ENCODE data around the gene KIF16B. TPM values are rescaled to one million over a fixed set of nuclear protein-coding genes. Genes with fewer than 3 reads are reported as not detected.

The KIF16B gene
- total RNA-seq, 1 donor from 2014 or later: 7.0 TPM

DNA sequence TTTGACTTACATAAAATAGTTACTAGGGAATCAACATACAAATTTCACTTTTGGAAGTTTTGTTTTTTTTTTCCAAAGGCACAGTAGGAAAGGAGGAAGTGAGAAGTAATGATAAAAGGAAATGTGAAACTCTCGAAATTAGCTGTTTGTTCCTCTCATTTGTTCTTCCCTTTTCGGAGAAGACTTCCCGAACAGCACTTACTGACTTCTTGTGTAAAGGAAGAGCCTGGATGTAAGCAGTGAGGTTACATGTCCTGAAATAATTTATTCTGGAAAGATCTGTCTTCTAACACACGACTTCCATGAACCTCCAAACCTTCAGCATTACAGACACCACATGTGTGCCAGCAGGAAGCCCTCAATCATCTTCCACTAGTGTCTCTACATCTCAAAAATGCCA lies 59.1 kb downstream of the KIF16B start:
- H4K20me1 ChIP-seq (ENCODE audit: insufficient read depth, low read length): no peaks in the 10 kb centered on the region
- no peaks in the 10 kb centered on the region for H3K79me2 ChIP-seq (ENCODE audit: insufficient read depth, low read length)
- H3K4me3 ChIP-seq (ENCODE audit: insufficient read depth, low read depth, low read length): no peak overlapping the region
- Mint-ChIP-seq H3K27ac (ENCODE audit: unreplicated experiment) (no peak overlapping the region), H3K4me1 (ENCODE audit: low read depth, unreplicated experiment) (no peaks in the 10 kb centered on the region), H3K27me3 (ENCODE audit: low read depth, unreplicated experiment) (no peaks in the 10 kb centered on the region), H3K9me3 (ENCODE audit: unreplicated experiment) (no peaks in the 10 kb centered on the region), H3K4me3 (ENCODE audit: unreplicated experiment) (no peak overlapping the region), H3K36me3 (ENCODE audit: low read depth, unreplicated experiment) (no peaks in the 10 kb centered on the region)
- no peaks in the 10 kb centered on the region for H3K4me1 ChIP-seq (ENCODE audit: insufficient read depth, low read length)
- H3K9ac ChIP-seq (ENCODE audit: low read length): no peak overlapping the region
- H3K36me3 ChIP-seq (ENCODE audit: insufficient read depth, low read length): peaks cover 4% of the 10 kb centered on the region
- no peak for FAIRE-seq
- TF ChIP-seq EZH2 (IDR thresholded peaks at IDR 0.05; ENCODE audit: insufficient read depth, low read length): no peak
- TF ChIP-seq, protein P1, sequence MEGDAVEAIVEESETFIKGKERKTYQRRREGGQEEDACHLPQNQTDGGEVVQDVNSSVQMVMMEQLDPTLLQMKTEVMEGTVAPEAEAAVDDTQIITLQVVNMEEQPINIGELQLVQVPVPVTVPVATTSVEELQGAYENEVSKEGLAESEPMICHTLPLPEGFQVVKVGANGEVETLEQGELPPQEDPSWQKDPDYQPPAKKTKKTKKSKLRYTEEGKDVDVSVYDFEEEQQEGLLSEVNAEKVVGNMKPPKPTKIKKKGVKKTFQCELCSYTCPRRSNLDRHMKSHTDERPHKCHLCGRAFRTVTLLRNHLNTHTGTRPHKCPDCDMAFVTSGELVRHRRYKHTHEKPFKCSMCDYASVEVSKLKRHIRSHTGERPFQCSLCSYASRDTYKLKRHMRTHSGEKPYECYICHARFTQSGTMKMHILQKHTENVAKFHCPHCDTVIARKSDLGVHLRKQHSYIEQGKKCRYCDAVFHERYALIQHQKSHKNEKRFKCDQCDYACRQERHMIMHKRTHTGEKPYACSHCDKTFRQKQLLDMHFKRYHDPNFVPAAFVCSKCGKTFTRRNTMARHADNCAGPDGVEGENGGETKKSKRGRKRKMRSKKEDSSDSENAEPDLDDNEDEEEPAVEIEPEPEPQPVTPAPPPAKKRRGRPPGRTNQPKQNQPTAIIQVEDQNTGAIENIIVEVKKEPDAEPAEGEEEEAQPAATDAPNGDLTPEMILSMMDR (IDR thresholded peaks at IDR 0.05; ENCODE audit: insufficient read depth, low read depth, low read length): no peak
- H3K27me3 ChIP-seq (ENCODE audit: insufficient read depth, low read length): no peaks in the 10 kb centered on the region
- H2AFZ ChIP-seq (ENCODE audit: low read depth, low read length): no peak overlapping the region
- no peak for DNase-seq (ENCODE audit: low read depth)
- no peak overlapping the region for H3K4me2 ChIP-seq (ENCODE audit: low read length)
- no peak overlapping the region for H3K27ac ChIP-seq (ENCODE audit: low read depth, low read length)
- H3K9me3 ChIP-seq (ENCODE audit: insufficient read depth, low read depth, low read length): no peaks in the 10 kb centered on the region

DNA sequence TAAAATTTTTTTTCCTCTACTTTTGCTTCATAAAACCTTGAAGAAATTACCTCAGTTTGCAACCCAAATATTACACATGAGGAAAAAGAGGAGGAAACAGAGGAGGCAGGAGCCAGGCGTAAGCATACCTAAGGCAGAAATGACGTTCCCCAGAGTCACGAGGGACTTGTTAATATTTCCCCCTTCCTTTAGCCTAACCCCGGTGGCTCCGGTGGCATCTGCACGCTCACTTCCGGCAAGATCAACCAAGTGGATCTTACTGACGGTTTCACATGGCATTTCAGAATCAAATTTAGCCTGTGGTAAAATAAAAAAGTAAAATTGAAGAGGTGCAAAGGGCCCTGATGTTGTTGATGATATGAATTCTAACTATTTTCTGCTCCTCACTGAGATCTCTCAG lies 67.4 kb downstream of the KIF16B start:
- no peak overlapping the region for H3K4me2 ChIP-seq (ENCODE audit: low read length)
- no peaks in the 10 kb centered on the region for H3K9me3 Mint-ChIP-seq (ENCODE audit: unreplicated experiment)
- H3K4me3 Mint-ChIP-seq (ENCODE audit: unreplicated experiment): no peak overlapping the region
- H3K36me3 ChIP-seq (ENCODE audit: insufficient read depth, low read length): peaks cover 6% of the 10 kb centered on the region
- H3K4me1 ChIP-seq (ENCODE audit: insufficient read depth, low read length): no peaks in the 10 kb centered on the region
- H2AFZ ChIP-seq (ENCODE audit: low read depth, low read length): no peak overlapping the region
- H3K36me3 Mint-ChIP-seq (ENCODE audit: low read depth, unreplicated experiment): no peaks in the 10 kb centered on the region
- H3K27me3 ChIP-seq (ENCODE audit: insufficient read depth, low read length): no peaks in the 10 kb centered on the region
- H3K79me2 ChIP-seq (ENCODE audit: insufficient read depth, low read length): no peaks in the 10 kb centered on the region
- no peaks in the 10 kb centered on the region for H3K4me1 Mint-ChIP-seq (ENCODE audit: low read depth, unreplicated experiment)
- no peak overlapping the region for H3K27ac ChIP-seq (ENCODE audit: low read depth, low read length)
- no peak overlapping the region for H3K4me3 ChIP-seq (ENCODE audit: insufficient read depth, low read depth, low read length)
- no peaks in the 10 kb centered on the region for H3K27me3 Mint-ChIP-seq (ENCODE audit: low read depth, unreplicated experiment)
- no peak overlapping the region for H3K9ac ChIP-seq (ENCODE audit: low read length)
- no peak for TF ChIP-seq EZH2 (IDR thresholded peaks at IDR 0.05; ENCODE audit: insufficient read depth, low read length)
- TF ChIP-seq, protein P1 (IDR thresholded peaks at IDR 0.05; ENCODE audit: insufficient read depth, low read depth, low read length): no peak
- FAIRE-seq (no peak), DNase-seq (ENCODE audit: low read depth) (no peak)
- H4K20me1 ChIP-seq (ENCODE audit: insufficient read depth, low read length): no peaks in the 10 kb centered on the region
- H3K9me3 ChIP-seq (ENCODE audit: insufficient read depth, low read depth, low read length): no peaks in the 10 kb centered on the region
- H3K27ac Mint-ChIP-seq (ENCODE audit: unreplicated experiment): no peak overlapping the region

DNA sequence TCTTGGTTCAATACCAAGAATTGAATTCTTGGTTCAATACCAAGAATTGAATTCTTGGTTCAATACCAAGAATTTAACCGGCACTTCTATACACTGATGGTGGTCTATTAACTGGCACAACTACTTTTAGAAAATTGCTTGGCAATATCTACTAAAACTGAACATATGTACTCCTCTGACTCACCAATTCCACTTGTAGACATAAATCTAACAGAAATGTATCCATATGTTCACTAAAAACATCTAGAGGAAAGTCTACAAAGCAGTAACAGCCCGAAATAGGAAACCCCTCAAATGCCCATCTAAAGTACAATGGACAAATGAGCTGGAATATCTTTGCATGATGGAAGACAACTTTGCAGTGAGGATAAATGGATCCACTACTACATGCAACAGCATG lies 71.9 kb downstream of the KIF16B start:
- Histone ChIP-seq H4K20me1 (ENCODE audit: insufficient read depth, low read length) (no peaks in the 10 kb centered on the region), H3K9ac (ENCODE audit: low read length) (no peak overlapping the region), H3K36me3 (ENCODE audit: insufficient read depth, low read length) (no peaks in the 10 kb centered on the region), H3K9me3 (ENCODE audit: insufficient read depth, low read depth, low read length) (no peaks in the 10 kb centered on the region), H3K79me2 (ENCODE audit: insufficient read depth, low read length) (no peaks in the 10 kb centered on the region), H3K4me2 (ENCODE audit: low read length) (no peak overlapping the region), H3K4me3 (ENCODE audit: insufficient read depth, low read depth, low read length) (no peak overlapping the region), H3K27ac (ENCODE audit: low read depth, low read length) (no peak overlapping the region), H2AFZ (ENCODE audit: low read depth, low read length) (no peak overlapping the region), H3K4me1 (ENCODE audit: insufficient read depth, low read length) (no peaks in the 10 kb centered on the region), H3K27me3 (ENCODE audit: insufficient read depth, low read length) (no peaks in the 10 kb centered on the region)
- Mint-ChIP-seq H3K9me3 (ENCODE audit: unreplicated experiment) (no peaks in the 10 kb centered on the region), H3K27ac (ENCODE audit: unreplicated experiment) (no peak overlapping the region), H3K27me3 (ENCODE audit: low read depth, unreplicated experiment) (no peaks in the 10 kb centered on the region), H3K4me3 (ENCODE audit: unreplicated experiment) (no peak overlapping the region), H3K36me3 (ENCODE audit: low read depth, unreplicated experiment) (no peaks in the 10 kb centered on the region), H3K4me1 (ENCODE audit: low read depth, unreplicated experiment) (no peaks in the 10 kb centered on the region)
- TF ChIP-seq, protein P1 (IDR thresholded peaks at IDR 0.05; ENCODE audit: insufficient read depth, low read depth, low read length): no peak
- no peak for TF ChIP-seq EZH2 (IDR thresholded peaks at IDR 0.05; ENCODE audit: insufficient read depth, low read length)
- DNase-seq (ENCODE audit: low read depth): no peak
- no peak for FAIRE-seq

All from astrocyte (in vitro differentiated cells and primary cell).